HFF-Myc (cell line): ENCODE data around the gene SUSD6.

Source experiments
- DNase-seq: peaks from one replicate; pipeline ENCODE4 v3.0.0-alpha.2; 2011; ENCODE audit warnings: low read depth; ENCODE audit errors: extremely low read depth
- H3K4me3 ChIP-seq: replicated peaks from 2 replicates; pipeline ENCODE4 v1.5.1; 2011; ENCODE audit warnings: low read depth, mild to moderate bottlenecking, control low read depth, low read length
- TF ChIP-seq, protein P1 (sequence below): IDR thresholded peaks from 2 replicates; pipeline ENCODE4 v1.5.1; 2012; ENCODE audit warnings: mild to moderate bottlenecking, low read depth, low read length, control low read depth; ENCODE audit errors: missing control alignments

SUSD6 gene

DNA sequence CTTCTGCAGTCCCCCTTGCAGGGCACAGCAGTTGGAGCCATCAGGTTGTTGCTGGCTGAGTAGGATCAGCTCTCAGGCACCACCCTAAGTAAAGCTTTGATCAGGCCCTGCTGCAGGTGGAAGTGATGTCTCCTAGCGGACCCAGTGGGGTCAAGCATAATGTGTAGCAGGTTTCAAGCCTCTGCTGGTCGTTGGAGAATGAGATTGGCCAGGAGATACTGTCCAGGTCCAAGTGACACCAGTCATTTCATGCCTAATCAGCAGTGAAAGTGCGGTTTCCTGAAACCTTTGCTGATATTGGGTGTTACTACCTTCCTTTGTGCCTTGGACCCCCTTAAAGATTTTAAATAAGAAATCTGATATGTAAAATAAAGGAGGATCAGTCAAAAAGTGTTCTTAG lies 72.6 kb downstream of the SUSD6 start:
- TF ChIP-seq, protein P1, sequence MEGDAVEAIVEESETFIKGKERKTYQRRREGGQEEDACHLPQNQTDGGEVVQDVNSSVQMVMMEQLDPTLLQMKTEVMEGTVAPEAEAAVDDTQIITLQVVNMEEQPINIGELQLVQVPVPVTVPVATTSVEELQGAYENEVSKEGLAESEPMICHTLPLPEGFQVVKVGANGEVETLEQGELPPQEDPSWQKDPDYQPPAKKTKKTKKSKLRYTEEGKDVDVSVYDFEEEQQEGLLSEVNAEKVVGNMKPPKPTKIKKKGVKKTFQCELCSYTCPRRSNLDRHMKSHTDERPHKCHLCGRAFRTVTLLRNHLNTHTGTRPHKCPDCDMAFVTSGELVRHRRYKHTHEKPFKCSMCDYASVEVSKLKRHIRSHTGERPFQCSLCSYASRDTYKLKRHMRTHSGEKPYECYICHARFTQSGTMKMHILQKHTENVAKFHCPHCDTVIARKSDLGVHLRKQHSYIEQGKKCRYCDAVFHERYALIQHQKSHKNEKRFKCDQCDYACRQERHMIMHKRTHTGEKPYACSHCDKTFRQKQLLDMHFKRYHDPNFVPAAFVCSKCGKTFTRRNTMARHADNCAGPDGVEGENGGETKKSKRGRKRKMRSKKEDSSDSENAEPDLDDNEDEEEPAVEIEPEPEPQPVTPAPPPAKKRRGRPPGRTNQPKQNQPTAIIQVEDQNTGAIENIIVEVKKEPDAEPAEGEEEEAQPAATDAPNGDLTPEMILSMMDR, result no peak

DNA sequence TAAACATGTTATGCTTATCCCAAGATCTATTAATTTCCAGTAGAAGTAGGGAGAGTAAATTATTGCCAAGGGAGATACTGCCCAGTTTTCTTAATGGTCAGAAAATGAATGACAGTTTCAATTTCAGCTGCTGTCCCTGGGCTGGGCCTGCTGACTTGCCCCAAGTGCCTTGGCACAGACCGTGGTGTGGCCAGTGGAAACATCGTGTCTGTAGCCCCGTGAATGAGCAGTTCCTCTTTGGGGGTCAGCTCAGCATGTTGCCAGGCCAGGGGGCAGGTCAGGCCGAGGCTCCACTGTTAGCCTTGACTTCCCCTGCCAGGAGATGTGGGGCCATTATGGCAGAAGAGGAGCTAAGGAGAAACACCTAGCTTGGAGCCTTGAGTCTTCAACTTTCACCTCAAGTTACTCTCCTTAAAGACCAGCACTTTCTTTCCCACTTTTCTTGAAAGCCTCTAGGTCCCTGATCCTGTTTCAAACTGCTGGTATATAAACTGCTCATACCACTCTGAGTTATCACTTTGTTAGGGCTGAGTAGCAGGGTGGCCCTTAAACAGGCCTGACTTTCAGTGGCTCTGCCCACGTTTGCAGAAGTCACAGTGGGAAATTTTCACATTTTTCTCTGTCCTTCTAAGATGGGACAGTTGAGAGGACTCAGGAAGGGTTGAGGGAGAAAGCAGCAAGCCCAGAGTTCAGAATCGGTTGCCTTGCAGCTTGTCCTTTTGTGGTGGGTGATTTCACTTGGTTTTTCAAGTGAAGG lies 73.2 kb downstream of the SUSD6 start:
- H3K4me3 ChIP-seq, result no peak overlapping the region
- TF ChIP-seq, protein P1, result no peak
- no peak for DNase-seq

More for the DNA sequence above, 72.6 kb downstream of the SUSD6 start:
- H3K4me3 ChIP-seq, result no peak overlapping the region
- DNase-seq, result no peak

- DNase-seq, result no peak
- H3K4me3 ChIP-seq, result no peak overlapping the region
- TF ChIP-seq, protein P1, result no peak
Measured at GRCh38 chr14:69685218-69685616, 73.8 kb downstream of the SUSD6 start.

- TF ChIP-seq, protein P1, result no peak
- H3K4me3 ChIP-seq, result no peak overlapping the region
- no peak for DNase-seq
Measured at GRCh38 chr14:69685716-69686115, 74.3 kb downstream of the SUSD6 start.

- H3K4me3 ChIP-seq, result no peak overlapping the region
- DNase-seq, result no peak
- TF ChIP-seq, protein P1, result no peak
Measured at GRCh38 chr14:69687606-69688298, 76.4 kb downstream of the SUSD6 start.

- TF ChIP-seq, protein P1, result no peak
- DNase-seq, result no peak
- H3K4me3 ChIP-seq, result no peak overlapping the region
Measured at GRCh38 chr14:69688299-69688649, 76.9 kb downstream of the SUSD6 start.

DNA sequence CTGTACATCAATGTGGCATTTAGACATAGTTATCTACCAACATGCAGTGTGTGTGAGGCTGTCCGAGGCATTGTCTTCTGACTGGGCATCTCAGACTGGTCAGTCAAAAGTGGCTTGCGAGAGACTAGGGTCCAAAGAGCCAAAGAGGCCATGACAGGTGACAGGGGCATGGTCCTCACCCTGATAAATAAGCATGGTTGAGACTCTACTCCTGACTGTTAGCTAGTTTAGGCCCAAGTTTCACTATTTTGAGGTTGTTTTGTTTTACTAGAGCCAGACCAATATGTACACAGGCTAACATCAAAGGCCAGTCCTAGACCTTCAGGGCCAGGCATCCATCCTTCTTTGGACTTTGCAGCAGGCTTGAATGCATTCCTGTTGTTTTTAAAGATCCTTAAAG lies 78.6 kb downstream of the SUSD6 start:
- DNase-seq, result no peak
- TF ChIP-seq, protein P1, result no peak
- no peak overlapping the region for H3K4me3 ChIP-seq
